ENCODE data around the gene ADAMTS17.

The ADAMTS17 gene

DNA sequence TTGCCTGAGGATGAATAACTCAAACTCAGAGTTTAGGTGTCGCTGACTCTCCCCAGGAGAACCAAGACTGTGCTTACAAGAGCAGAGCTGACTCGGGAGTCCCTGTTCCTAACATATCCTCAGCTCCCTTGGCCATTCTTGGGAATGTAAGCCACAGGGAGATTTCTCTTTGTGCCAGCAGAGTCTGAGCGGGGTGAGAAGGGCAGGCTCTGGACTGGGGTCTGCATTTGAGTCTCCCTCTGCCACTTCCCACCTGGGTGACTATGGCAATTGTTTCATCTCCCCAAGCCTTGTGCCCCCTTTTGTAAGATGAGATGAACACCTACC, 126.0 kb downstream of the ADAMTS17 start:
- Histone ChIP-seq H3K36me3 (ENCODE audit: control insufficient read depth, low read length) (no peaks in the 10 kb centered on the region), H3F3A (ENCODE audit: control insufficient read depth, insufficient read depth) (no peaks in the 10 kb centered on the region), H3K9me2 (replicated peaks; ENCODE audit: control insufficient read depth, low read length) (no peaks in the 10 kb centered on the region), H3K79me2 (ENCODE audit: control insufficient read depth, low read length) (no peaks in the 10 kb centered on the region), H3K4me2 (ENCODE audit: low read length) (no peak overlapping the region), H3K27ac (ENCODE audit: low read depth, low read length) (no peak overlapping the region), H3K4me1 (ENCODE audit: control insufficient read depth, low read length) (no peaks in the 10 kb centered on the region), H3K27me3 (ENCODE audit: control insufficient read depth, low read length) (no peaks in the 10 kb centered on the region), H3K4me3 (ENCODE audit: low read length) (no peak overlapping the region), H4K20me1 (ENCODE audit: control insufficient read depth, insufficient read depth, low read depth, low read length) (no peaks in the 10 kb centered on the region), H3K9me3 (ENCODE audit: control insufficient read depth, insufficient read depth, low read length) (no peaks in the 10 kb centered on the region)
- TF ChIP-seq, protein P1, sequence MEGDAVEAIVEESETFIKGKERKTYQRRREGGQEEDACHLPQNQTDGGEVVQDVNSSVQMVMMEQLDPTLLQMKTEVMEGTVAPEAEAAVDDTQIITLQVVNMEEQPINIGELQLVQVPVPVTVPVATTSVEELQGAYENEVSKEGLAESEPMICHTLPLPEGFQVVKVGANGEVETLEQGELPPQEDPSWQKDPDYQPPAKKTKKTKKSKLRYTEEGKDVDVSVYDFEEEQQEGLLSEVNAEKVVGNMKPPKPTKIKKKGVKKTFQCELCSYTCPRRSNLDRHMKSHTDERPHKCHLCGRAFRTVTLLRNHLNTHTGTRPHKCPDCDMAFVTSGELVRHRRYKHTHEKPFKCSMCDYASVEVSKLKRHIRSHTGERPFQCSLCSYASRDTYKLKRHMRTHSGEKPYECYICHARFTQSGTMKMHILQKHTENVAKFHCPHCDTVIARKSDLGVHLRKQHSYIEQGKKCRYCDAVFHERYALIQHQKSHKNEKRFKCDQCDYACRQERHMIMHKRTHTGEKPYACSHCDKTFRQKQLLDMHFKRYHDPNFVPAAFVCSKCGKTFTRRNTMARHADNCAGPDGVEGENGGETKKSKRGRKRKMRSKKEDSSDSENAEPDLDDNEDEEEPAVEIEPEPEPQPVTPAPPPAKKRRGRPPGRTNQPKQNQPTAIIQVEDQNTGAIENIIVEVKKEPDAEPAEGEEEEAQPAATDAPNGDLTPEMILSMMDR (IDR thresholded peaks at IDR 0.05; ENCODE audit: low read depth, low read length, poor library complexity, severe bottlenecking) = no peak
- TF ChIP-seq EZH2phosphoT487 (IDR thresholded peaks at IDR 0.05; ENCODE audit: borderline replicate concordance, low read length) = no peak

DNA sequence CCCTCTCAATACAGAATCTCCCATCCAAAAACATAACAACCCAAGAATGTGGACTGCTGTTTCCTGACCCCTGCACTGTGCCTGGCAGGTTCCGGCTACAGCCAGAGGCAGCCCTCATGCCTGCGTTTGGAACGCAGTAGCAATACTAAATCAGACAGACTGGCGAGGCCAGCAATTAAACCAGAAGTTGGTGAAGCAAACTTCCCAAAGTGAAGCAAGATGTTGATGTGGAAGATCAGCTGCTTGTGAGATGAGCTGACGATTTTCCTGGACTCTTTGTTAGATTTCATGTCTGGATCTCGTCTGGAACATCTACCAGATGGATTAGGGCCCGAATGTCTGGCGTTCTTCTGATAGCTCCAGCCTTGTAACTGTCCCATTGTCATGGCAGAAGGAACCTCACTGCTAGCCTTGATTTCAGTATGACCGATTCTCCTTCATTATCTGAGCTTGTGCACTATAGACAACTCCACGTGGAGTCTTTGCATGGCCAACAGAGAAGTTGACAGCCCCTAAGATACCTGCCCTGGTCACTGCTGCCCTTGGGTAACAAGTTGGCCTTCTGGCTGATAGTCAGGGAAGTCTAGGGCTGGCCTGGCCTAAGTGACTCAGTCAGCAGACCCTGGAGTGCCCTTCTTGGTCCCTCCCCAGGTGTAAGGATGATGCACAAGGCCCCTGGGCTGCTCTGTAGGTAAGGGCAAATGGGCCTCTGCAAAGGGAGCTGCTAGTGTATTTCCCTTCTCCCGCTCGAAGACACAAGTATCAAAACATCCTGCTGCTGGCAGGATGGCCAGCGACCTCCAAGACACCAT, 126.5 kb downstream of the ADAMTS17 start:
- H3K9me2 ChIP-seq (replicated peaks; ENCODE audit: control insufficient read depth, low read length) = no peaks in the 10 kb centered on the region
- H3K27ac ChIP-seq (ENCODE audit: low read depth, low read length) = no peak overlapping the region
- no peak overlapping the region for H3K4me3 ChIP-seq (ENCODE audit: low read length)
- no peaks in the 10 kb centered on the region for H3K9me3 ChIP-seq (ENCODE audit: control insufficient read depth, insufficient read depth, low read length)
- H4K20me1 ChIP-seq (ENCODE audit: control insufficient read depth, insufficient read depth, low read depth, low read length) = no peaks in the 10 kb centered on the region
- H3F3A ChIP-seq (ENCODE audit: control insufficient read depth, insufficient read depth) = no peaks in the 10 kb centered on the region
- no peaks in the 10 kb centered on the region for H3K79me2 ChIP-seq (ENCODE audit: control insufficient read depth, low read length)
- no peak overlapping the region for H3K4me2 ChIP-seq (ENCODE audit: low read length)
- H3K27me3 ChIP-seq (ENCODE audit: control insufficient read depth, low read length) = no peaks in the 10 kb centered on the region
- H3K4me1 ChIP-seq (ENCODE audit: control insufficient read depth, low read length) = no peaks in the 10 kb centered on the region
- H3K36me3 ChIP-seq (ENCODE audit: control insufficient read depth, low read length) = no peaks in the 10 kb centered on the region
- TF ChIP-seq, protein P1 (IDR thresholded peaks at IDR 0.05; ENCODE audit: low read depth, low read length, poor library complexity, severe bottlenecking) = no peak
- no peak for TF ChIP-seq EZH2phosphoT487 (IDR thresholded peaks at IDR 0.05; ENCODE audit: borderline replicate concordance, low read length)

DNA sequence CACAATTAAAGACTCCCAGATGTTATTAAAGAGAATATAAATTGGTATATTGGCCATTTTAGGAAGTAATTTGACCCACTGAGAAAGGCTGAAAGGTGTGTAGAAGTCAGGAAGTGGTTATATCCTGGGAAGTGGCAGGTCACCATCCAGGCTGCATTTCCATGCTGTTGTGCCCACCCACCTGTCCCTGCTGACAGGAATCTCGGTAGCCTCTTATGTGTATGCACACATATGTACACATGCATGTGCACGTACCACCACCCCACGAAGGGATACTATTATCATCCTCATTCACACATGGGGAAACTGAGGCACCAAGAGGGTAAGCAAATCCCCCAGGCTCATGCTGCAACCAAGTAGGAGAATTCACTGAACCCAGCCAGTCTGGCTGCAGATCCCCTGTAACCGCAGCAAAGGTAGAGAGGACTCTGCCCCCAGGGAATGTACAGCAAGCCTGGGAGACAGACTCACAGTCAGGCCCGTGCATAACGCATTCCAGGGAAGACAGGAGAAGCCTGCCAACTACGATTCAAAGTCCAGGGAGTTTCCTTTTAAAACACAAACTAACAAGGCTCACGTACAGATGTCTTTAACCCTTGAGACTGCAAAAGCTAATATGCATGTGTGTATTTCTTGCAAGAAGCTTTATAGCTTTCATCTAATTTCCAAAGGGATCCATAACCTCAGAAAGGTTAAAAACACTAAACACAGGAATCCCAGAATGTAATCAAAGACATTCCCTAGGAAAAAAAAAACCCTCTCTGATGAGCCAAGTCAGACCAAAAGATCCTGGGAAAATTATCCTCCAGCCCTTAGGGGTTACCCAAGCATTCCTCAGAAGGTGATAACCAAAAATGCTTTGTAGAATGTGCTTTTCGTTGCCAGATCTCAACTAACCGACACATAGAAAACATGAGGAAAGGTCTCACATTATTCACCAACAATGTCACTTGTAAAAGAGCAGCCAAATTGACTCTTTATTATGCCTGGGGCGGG, 129.6 kb downstream of the ADAMTS17 start:
- Histone ChIP-seq H4K20me1 (ENCODE audit: control insufficient read depth, insufficient read depth, low read depth, low read length) (no peaks in the 10 kb centered on the region), H3K27ac (ENCODE audit: low read depth, low read length) (no peak overlapping the region), H3F3A (ENCODE audit: control insufficient read depth, insufficient read depth) (no peaks in the 10 kb centered on the region), H3K27me3 (ENCODE audit: control insufficient read depth, low read length) (no peaks in the 10 kb centered on the region), H3K9me2 (replicated peaks; ENCODE audit: control insufficient read depth, low read length) (no peaks in the 10 kb centered on the region), H3K36me3 (ENCODE audit: control insufficient read depth, low read length) (no peaks in the 10 kb centered on the region), H3K79me2 (ENCODE audit: control insufficient read depth, low read length) (no peaks in the 10 kb centered on the region), H3K9me3 (ENCODE audit: control insufficient read depth, insufficient read depth, low read length) (no peaks in the 10 kb centered on the region), H3K4me1 (ENCODE audit: control insufficient read depth, low read length) (no peaks in the 10 kb centered on the region), H3K4me2 (ENCODE audit: low read length) (no peak overlapping the region), H3K4me3 (ENCODE audit: low read length) (no peak overlapping the region)
- no peak for TF ChIP-seq EZH2phosphoT487 (IDR thresholded peaks at IDR 0.05; ENCODE audit: borderline replicate concordance, low read length)
- TF ChIP-seq, protein P1 (IDR thresholded peaks at IDR 0.05; ENCODE audit: low read depth, low read length, poor library complexity, severe bottlenecking) = no peak

All from DOHH2 (cell line).